ENCODE measurements around the gene CDC42BPA.

The CDC42BPA gene

GRCh38 chr1:227333423-227333822 is 15.1 kb upstream of the CDC42BPA start:
- DNase-seq (ENCODE audit: low spot score), result no peak

- DNase-seq (ENCODE audit: low spot score), result no peak
These were observed 12.2 kb upstream of the CDC42BPA start for GRCh38 chr1:227330279-227331076.

GRCh38 chr1:227328405-227329019 is 10.2 kb upstream of the CDC42BPA start:
- DNase-seq (ENCODE audit: low spot score), result no peak

- no peak for DNase-seq (ENCODE audit: low spot score)
These were observed 6.9 kb upstream of the CDC42BPA start for GRCh38 chr1:227325156-227325555.

GRCh38 chr1:227323967-227324268 is 5.6 kb upstream of the CDC42BPA start:
- no peak for DNase-seq (ENCODE audit: low spot score)

- no peak for DNase-seq (ENCODE audit: low spot score)
These were observed 5.1 kb upstream of the CDC42BPA start for GRCh38 chr1:227323171-227323966.

GRCh38 chr1:227322376-227322775 is 4.1 kb upstream of the CDC42BPA start:
- no peak for DNase-seq (ENCODE audit: low spot score)

- no peak for DNase-seq (ENCODE audit: low spot score)
These were observed 2.7 kb upstream of the CDC42BPA start for GRCh38 chr1:227321035-227321434.

GRCh38 chr1:227320476-227320875 is 2.2 kb upstream of the CDC42BPA start:
- no peak for DNase-seq (ENCODE audit: low spot score)

- DNase-seq (ENCODE audit: low spot score), result no peak
These were observed 738 bp upstream of the CDC42BPA start for GRCh38 chr1:227318853-227319607.

- DNase-seq (ENCODE audit: low spot score), result no peak
These were observed 723 bp downstream of the CDC42BPA start for GRCh38 chr1:227317523-227318015.

- no peak for DNase-seq (ENCODE audit: low spot score)
These were observed 1.3 kb downstream of the CDC42BPA start for GRCh38 chr1:227317011-227317451.

GRCh38 chr1:227316456-227316855 is 1.8 kb downstream of the CDC42BPA start:
- DNase-seq (ENCODE audit: low spot score), result no peak

- no peak for DNase-seq (ENCODE audit: low spot score)
These were observed 2.5 kb downstream of the CDC42BPA start for GRCh38 chr1:227315629-227316346.

GRCh38 chr1:227314014-227314848 is 4.1 kb downstream of the CDC42BPA start:
- no peak for DNase-seq (ENCODE audit: low spot score)

- no peak for DNase-seq (ENCODE audit: low spot score)
These were observed 5.8 kb downstream of the CDC42BPA start for GRCh38 chr1:227312361-227313025.

GRCh38 chr1:227311389-227312001 is 6.8 kb downstream of the CDC42BPA start:
- DNase-seq (ENCODE audit: low spot score), result no peak

- DNase-seq (ENCODE audit: low spot score), result no peak
These were observed 9.6 kb downstream of the CDC42BPA start for GRCh38 chr1:227308367-227309336.

Data from CD4-positive, alpha-beta T cell treated with Interleukin-2 at 100 ng/mL for 4 hours (primary cell).